IMR-90 (cell line): ENCODE results near the gene FFAR1. TPM values are rescaled to one million over a fixed set of nuclear protein-coding genes. Genes with fewer than 3 reads are reported as not detected.

ENCODE experiments used
- ATAC-seq: fragments of 200-7000 bp; cut with Tn5 transposase; 2 replicates; pipeline ENCODE4 v1.9.1; 2020; ENCODE audit warnings: low read depth, mild to moderate bottlenecking, moderate library complexity
- BruUV-seq: library from RNA; stranded (reverse); fragments of 400-500 nt; replicated peaks from 2 replicates; lab custom pipeline; 2021; lab: Mats Ljungman, UMichigan
- CTCF ChIA-PET: fragments of 300-600 bp; formaldehyde crosslinking; extraction: SDS; loops from one replicate; lab custom pipeline; 2021; ENCODE audit warnings: antibody characterized with exemption; lab: Yijun Ruan, JAX
- POLR2A ChIA-PET: fragments of 300-600 bp; sonication (Branson Sonifier 250); formaldehyde crosslinking; loops from one replicate; lab custom pipeline; 2022; ENCODE audit warnings: antibody characterized with exemption; ENCODE audit not compliant: unreplicated experiment; lab: Charles Lee
- DNase-seq: peaks from one replicate; pipeline ENCODE4 v3.0.0; 2013
- H2AFZ ChIP-seq: replicated peaks from 2 replicates; pipeline ENCODE3; 2013; ENCODE audit warnings: low read length, mild to moderate bottlenecking; ENCODE audit not compliant: poor library complexity
- H2AK5ac ChIP-seq: 2 replicates; pipeline ENCODE4 v1.6.1; 2013; ENCODE audit warnings: low read depth, low read length, inconsistent platforms
- H2AK9ac ChIP-seq: replicated peaks from 2 replicates; pipeline ENCODE3; 2013; ENCODE audit warnings: mild to moderate bottlenecking, low read depth, low read length, moderate library complexity; ENCODE audit not compliant: poor library complexity
- H2BK120ac ChIP-seq: 2 replicates; pipeline ENCODE4 v1.6.1; 2013; ENCODE audit warnings: low read depth, low read length, inconsistent platforms
- H2BK15ac ChIP-seq: 3 replicates; pipeline ENCODE4 v1.6.1; 2013; ENCODE audit warnings: low read depth, low read length, inconsistent platforms
- H2BK20ac ChIP-seq: 2 replicates; pipeline ENCODE4 v1.6.1; 2013; ENCODE audit warnings: low read depth, mild to moderate bottlenecking, inconsistent platforms, low read length, moderate library complexity
- H2BK5ac ChIP-seq: 2 replicates; pipeline ENCODE4 v1.6.1; 2013; ENCODE audit warnings: mild to moderate bottlenecking, low read depth, low read length, inconsistent platforms; ENCODE audit not compliant: poor library complexity, severe bottlenecking
- H3K14ac ChIP-seq: replicated peaks from 2 replicates; pipeline ENCODE4 v1.6.1; 2013; ENCODE audit warnings: low read depth, low read length, inconsistent platforms
- H3K18ac ChIP-seq: 2 replicates; pipeline ENCODE4 v1.6.1; 2013; ENCODE audit warnings: low read depth, low read length, control low read depth
- H3K23ac ChIP-seq: 2 replicates; pipeline ENCODE4 v1.6.1; 2013; ENCODE audit warnings: low read depth, low read length, inconsistent platforms
- H3K27ac ChIP-seq: 2 replicates; pipeline ENCODE4 v1.5.1; 2013; ENCODE audit warnings: mild to moderate bottlenecking, control low read depth, low read length; ENCODE audit not compliant: insufficient read depth
- H3K27me3 ChIP-seq: 2 replicates; pipeline ENCODE4 v1.6.1; 2013; ENCODE audit warnings: low read length; ENCODE audit not compliant: control insufficient read depth, insufficient read depth
- H3K36me3 ChIP-seq: 2 replicates; pipeline ENCODE4 v1.6.1; 2013; ENCODE audit warnings: low read length, mixed read lengths; ENCODE audit not compliant: control insufficient read depth, insufficient read depth
- H3K4ac ChIP-seq: 2 replicates; pipeline ENCODE4 v1.6.1; 2013; ENCODE audit warnings: low read depth, low read length, inconsistent platforms
- H3K4me1 ChIP-seq: 2 replicates; pipeline ENCODE4 v1.6.1; 2013; ENCODE audit warnings: low read length, mixed read lengths; ENCODE audit not compliant: control insufficient read depth, insufficient read depth
- H3K4me2 ChIP-seq: 2 replicates; pipeline ENCODE4 v1.6.1; 2013; ENCODE audit warnings: low read depth, mild to moderate bottlenecking, control low read depth, low read length, moderate library complexity
- H3K4me3 ChIP-seq: 2 replicates; pipeline ENCODE4 v1.5.1; 2013; ENCODE audit warnings: low read depth, mild to moderate bottlenecking, control low read depth, low read length, moderate library complexity; ENCODE audit not compliant: insufficient read depth
- H3K56ac ChIP-seq: 2 replicates; pipeline ENCODE4 v1.6.1; 2013; ENCODE audit warnings: low read length, inconsistent platforms; ENCODE audit not compliant: insufficient read depth; ENCODE audit errors: extremely low read depth
- H3K79me1 ChIP-seq, 2 experiments: 2 replicates each; pipeline ENCODE4 v1.6.1; 2013; ENCODE audit warnings: low read length in 2 of 2, inconsistent platforms in 1 of 2, low read depth in 1 of 2
- H3K9ac ChIP-seq: 2 replicates; pipeline ENCODE4 v1.6.1; 2013; ENCODE audit warnings: low read depth, low read length, control low read depth
- H3K9me1 ChIP-seq: 2 replicates; pipeline ENCODE4 v1.6.1; 2013; ENCODE audit warnings: low read length, inconsistent platforms; ENCODE audit not compliant: insufficient read depth
- H3K9me3 ChIP-seq: 2 replicates; pipeline ENCODE4 v1.6.1; 2013; ENCODE audit warnings: low read length; ENCODE audit not compliant: control insufficient read depth, insufficient read depth
- H4K20me1 ChIP-seq: 2 replicates; pipeline ENCODE4 v1.6.1; 2013; ENCODE audit warnings: low read length, inconsistent platforms; ENCODE audit not compliant: insufficient read depth
- H4K5ac ChIP-seq: 2 replicates; pipeline ENCODE4 v1.6.1; 2013; ENCODE audit warnings: mild to moderate bottlenecking, low read depth, low read length, control low read depth
- H4K8ac ChIP-seq, 2 experiments: 2 replicates each; pipeline ENCODE4 v1.6.1; 2013; ENCODE audit warnings: low read depth in 2 of 2, low read length in 2 of 2, control low read depth in 1 of 2, inconsistent platforms in 1 of 2
- H4K91ac ChIP-seq: 2 replicates; pipeline ENCODE4 v1.6.1; 2013; ENCODE audit warnings: low read depth, low read length, inconsistent platforms; ENCODE audit not compliant: insufficient read depth
- BHLHE40 ChIP-seq: fragments of 150-350 bp; IDR thresholded peaks from 2 replicates; pipeline ENCODE4 v1.6.1; 2016; ENCODE audit warnings: mild to moderate bottlenecking, low read depth, low read length
- CEBPB ChIP-seq: IDR thresholded peaks from 2 replicates; pipeline ENCODE4 v1.6.1; 2012; ENCODE audit warnings: low read depth, low read length, improper control_type of control experiment
- CHD1 ChIP-seq: IDR thresholded peaks from 2 replicates; pipeline ENCODE4 v1.6.1; 2012; ENCODE audit warnings: low read depth, low read length, improper control_type of control experiment
- FOS ChIP-seq: fragments of 150-350 bp; IDR thresholded peaks from 2 replicates; pipeline ENCODE4 v1.6.1; 2016; ENCODE audit warnings: low read depth, low read length
- MAFK ChIP-seq: IDR thresholded peaks from 2 replicates; pipeline ENCODE4 v1.6.1; 2012; ENCODE audit warnings: low read depth, low read length, improper control_type of control experiment
- MAZ ChIP-seq: IDR thresholded peaks from 2 replicates; pipeline ENCODE4 v1.6.1; 2012; ENCODE audit warnings: low read depth, mild to moderate bottlenecking, low read length, improper control_type of control experiment, moderate library complexity, borderline replicate concordance
- NFE2L2 ChIP-seq: fragments of 150-350 bp; IDR thresholded peaks from 2 replicates; pipeline ENCODE4 v1.6.1; 2016; ENCODE audit warnings: low read depth, mild to moderate bottlenecking, low read length
- RAD21 ChIP-seq: IDR thresholded peaks from 2 replicates; pipeline ENCODE4 v1.6.1; 2012; ENCODE audit warnings: low read length, improper control_type of control experiment
- RCOR1 ChIP-seq: IDR thresholded peaks from 2 replicates; pipeline ENCODE4 v1.6.1; 2012; ENCODE audit warnings: mild to moderate bottlenecking, low read length, improper control_type of control experiment; ENCODE audit not compliant: insufficient replicate concordance
- RFX5 ChIP-seq: IDR thresholded peaks from 2 replicates; pipeline ENCODE4 v1.8.0; 2012; ENCODE audit warnings: low read depth, mild to moderate bottlenecking, low read length, moderate library complexity
- SMC3 ChIP-seq: fragments of 150-350 bp; IDR thresholded peaks from 2 replicates; pipeline ENCODE4 v1.6.1; 2016; ENCODE audit warnings: low read depth, mild to moderate bottlenecking, antibody characterized with exemption, low read length, moderate library complexity
- WGBS, 2 experiments: methylation state at CpG; one replicate each; pipeline versions ENCODE4 v1.1.5 to v1.1.7; 2013; ENCODE audit warnings: missing lambda C conversion rate in 2 of 2; ENCODE audit not compliant: insufficient read length in 1 of 2; ENCODE audit errors: extremely low coverage in 2 of 2; 5-methylcytosine and 5-hydroxymethylcytosine counted together
- dilution Hi-C: fragments of 300-500 bp; cut with HindIII; formaldehyde crosslinking; loops from one replicate; pipeline ENCODE4 v1.14.3; 2018; ENCODE audit warnings: low sequenced_read_pairs; ENCODE audit not compliant: unreplicated experiment
- in situ Hi-C: fragments of 300-500 bp; cut with MboI; formaldehyde crosslinking; loops from 3 replicates; pipeline ENCODE4 v1.14.3; 2019; ENCODE audit warnings: low sequenced_read_pairs, inconsistent platforms, mixed read lengths
- intact Hi-C: fragments of 100-400 bp; cut with micrococcal nuclease; formaldehyde crosslinking; loops from 2 replicates; pipeline ENCODE4 v1.10.0; 2022
- polyA plus RNA-seq, 3 experiments: library from polyadenylated mRNA; depleted of rRNA; stranded (reverse); fragments of >200 nt; gene quantifications; 2 replicates each; pipeline ENCODE4 v1.2.3, GENCODE V29; 2012; ENCODE audit warnings: low replicate concordance in 1 of 3
- total RNA-seq: library from RNA; depleted of rRNA; stranded (reverse); fragments of >200 nt; gene quantifications from 2 replicates; pipeline ENCODE4 v1.2.3, GENCODE V29; 2012
- TF ChIP-seq, protein P1 (sequence below): fragments of 150-350 bp; IDR thresholded peaks from 2 replicates; pipeline ENCODE4 v1.6.1; 2016; ENCODE audit warnings: low read depth, mild to moderate bottlenecking, low read length, moderate library complexity, borderline replicate concordance
- TF ChIP-seq, protein P2 (sequence below): fragments of 150-350 bp; IDR thresholded peaks from 2 replicates; pipeline ENCODE4 v1.6.1; 2017; ENCODE audit warnings: mild to moderate bottlenecking, antibody characterized with exemption, low read length, low read depth

FFAR1 gene
- total and polyA plus RNA-seq, 2 of the 4 experiments (the other 2 are of a cell fraction), result not detected

DNA sequence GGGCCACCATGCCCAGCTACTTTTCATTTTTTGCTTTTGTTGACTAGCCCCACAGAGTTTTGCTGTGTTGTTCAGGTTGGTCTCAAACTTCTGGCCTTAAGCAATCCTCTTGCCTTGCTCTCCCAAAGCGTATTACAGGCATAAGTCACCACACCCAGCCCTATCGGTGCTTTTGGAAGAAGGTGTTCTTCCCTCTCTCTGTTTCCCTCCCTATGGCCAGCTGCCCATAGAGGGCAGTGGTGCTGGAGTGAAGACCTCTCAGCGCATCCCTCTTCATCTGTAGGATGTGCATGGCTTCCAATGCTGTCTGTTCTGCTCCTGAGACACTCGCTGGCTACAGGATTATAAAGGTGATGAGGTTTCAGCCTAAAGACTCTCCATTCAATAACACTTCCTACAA, 20.1 kb upstream of the FFAR1 start:
- no TSS peak for BruUV-seq
- Histone ChIP-seq H2BK15ac (no peak overlapping the region), H4K91ac (no peak overlapping the region), H2AFZ (no peak overlapping the region), H3K4me1 (no peaks in the 10 kb centered on the region), H4K20me1 (no peaks in the 10 kb centered on the region), H2BK5ac (no peak overlapping the region), H3K18ac (no peak overlapping the region), H3K14ac (no peak overlapping the region), H2BK120ac (no peak overlapping the region), H2AK5ac (no peak overlapping the region), H3K27ac (no peak overlapping the region), H3K4ac (no peak overlapping the region), H3K4me2 (no peak overlapping the region), H3K9me1 (no peaks in the 10 kb centered on the region), H4K5ac (no peak overlapping the region), H3K9me3 (no peaks in the 10 kb centered on the region), H4K8ac (no peak overlapping the region), H3K79me1 (no peaks in the 10 kb centered on the region), H2BK20ac (no peak overlapping the region), H3K36me3 (no peaks in the 10 kb centered on the region), H3K27me3 (peaks cover 12% of the 10 kb centered on the region), H2AK9ac (no peak overlapping the region), H3K9ac (no peak overlapping the region), H3K23ac (no peak overlapping the region), H3K4me3 (no peak overlapping the region), H3K56ac (no peak overlapping the region)
- in situ Hi-C loops (loop anchor here (25.0 kb wide), 1 partner anchor 260 kb away; the partner anchor contains the start of gene PMIS2), dilution Hi-C loops (no loop called here), intact Hi-C loops (no loop called here)
- POLR2A ChIA-PET, result no interaction called here
- DNase-seq, result no peak
- no peak for ATAC-seq
- TF ChIP-seq SMC3 (no peak), RCOR1 (no peak), CEBPB (no peak), RAD21 (no peak), CHD1 (no peak), RFX5 (no peak), MAFK (no peak), FOS (no peak), NFE2L2 (no peak), MAZ (no peak), BHLHE40 (no peak)
- TF ChIP-seq, protein P1, sequence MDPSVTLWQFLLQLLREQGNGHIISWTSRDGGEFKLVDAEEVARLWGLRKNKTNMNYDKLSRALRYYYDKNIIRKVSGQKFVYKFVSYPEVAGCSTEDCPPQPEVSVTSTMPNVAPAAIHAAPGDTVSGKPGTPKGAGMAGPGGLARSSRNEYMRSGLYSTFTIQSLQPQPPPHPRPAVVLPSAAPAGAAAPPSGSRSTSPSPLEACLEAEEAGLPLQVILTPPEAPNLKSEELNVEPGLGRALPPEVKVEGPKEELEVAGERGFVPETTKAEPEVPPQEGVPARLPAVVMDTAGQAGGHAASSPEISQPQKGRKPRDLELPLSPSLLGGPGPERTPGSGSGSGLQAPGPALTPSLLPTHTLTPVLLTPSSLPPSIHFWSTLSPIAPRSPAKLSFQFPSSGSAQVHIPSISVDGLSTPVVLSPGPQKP, result no peak
- TF ChIP-seq, protein P2, sequence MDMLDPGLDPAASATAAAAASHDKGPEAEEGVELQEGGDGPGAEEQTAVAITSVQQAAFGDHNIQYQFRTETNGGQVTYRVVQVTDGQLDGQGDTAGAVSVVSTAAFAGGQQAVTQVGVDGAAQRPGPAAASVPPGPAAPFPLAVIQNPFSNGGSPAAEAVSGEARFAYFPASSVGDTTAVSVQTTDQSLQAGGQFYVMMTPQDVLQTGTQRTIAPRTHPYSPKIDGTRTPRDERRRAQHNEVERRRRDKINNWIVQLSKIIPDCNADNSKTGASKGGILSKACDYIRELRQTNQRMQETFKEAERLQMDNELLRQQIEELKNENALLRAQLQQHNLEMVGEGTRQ, result no peak
- no CpG with 5 or more reads among the region's 4 CpGs for WGBS, 2 experiments
- CTCF ChIA-PET, result no interaction called here
